Stimulated activated CD8-positive, alpha-beta memory T cell treated with anti-CD3 and anti-CD28 coated beads, Interleukin-7, amount 100 ng/mL, for 4 hours (primary cell): ENCODE results near the gene RNF20.
"Not testable (repeated sequence)": the region's sequence is repeated elsewhere in the genome, so short reads cannot be mapped to it uniquely, and the experiment has no call there.

Experiments
- DNase-seq, 2 donors: peaks; one replicate each; pipeline ENCODE4 v3.0.0-alpha.2; 2020; ENCODE audit warnings: low read depth in 2 of 2

Gene RNF20

GRCh38 chr9:101536938-101537337 is 3.3 kb downstream of the RNF20 start:
- DNase-seq: no peak

GRCh38 chr9:101540069-101540468 is 6.4 kb downstream of the RNF20 start:
- DNase-seq: no peak

GRCh38 chr9:101543098-101543735 is 9.6 kb downstream of the RNF20 start:
- no peak for DNase-seq

- not testable (repeated sequence) for DNase-seq
Measured at GRCh38 chr9:101549472-101550098, 15.9 kb downstream of the RNF20 start.

GRCh38 chr9:101561740-101562139 is 28.1 kb downstream of the RNF20 start:
- no peak for DNase-seq

- DNase-seq: no peak
Measured at GRCh38 chr9:101562966-101563365, 29.3 kb downstream of the RNF20 start.

- DNase-seq: no peak
Measured at GRCh38 chr9:101564252-101564651, 30.6 kb downstream of the RNF20 start.

- DNase-seq: no peak
Measured at GRCh38 chr9:101566904-101567724, 33.5 kb downstream of the RNF20 start.

- DNase-seq: no peak
Measured at GRCh38 chr9:101567725-101568350, 34.2 kb downstream of the RNF20 start.

GRCh38 chr9:101569741-101570501 is 36.3 kb downstream of the RNF20 start:
- DNase-seq: no peak

- no peak for DNase-seq
Measured at GRCh38 chr9:101571114-101571513, 37.5 kb downstream of the RNF20 start.

GRCh38 chr9:101572316-101572715 is 38.7 kb downstream of the RNF20 start:
- no peak for DNase-seq

- no peak for DNase-seq
Measured at GRCh38 chr9:101574731-101575333, 41.2 kb downstream of the RNF20 start.

GRCh38 chr9:101578378-101578777 is 44.7 kb downstream of the RNF20 start:
- no peak for DNase-seq

GRCh38 chr9:101579711-101580545 is 46.3 kb downstream of the RNF20 start:
- no peak for DNase-seq

GRCh38 chr9:101582553-101582952 is 48.9 kb downstream of the RNF20 start:
- DNase-seq: no peak

GRCh38 chr9:101585740-101586139 is 52.1 kb downstream of the RNF20 start:
- DNase-seq: no peak

- DNase-seq: no peak
Measured at GRCh38 chr9:101586651-101587050, 53.0 kb downstream of the RNF20 start.

GRCh38 chr9:101587332-101588043 is 53.8 kb downstream of the RNF20 start:
- no peak for DNase-seq

- DNase-seq: not testable (repeated sequence)
Measured at GRCh38 chr9:101590074-101590473, 56.4 kb downstream of the RNF20 start.
